Cardiac fibroblast (primary cell): ENCODE data around the gene TSEN2.
"Not testable (repeated sequence)": the region's sequence is repeated elsewhere in the genome, so short reads cannot be mapped to it uniquely, and the experiment has no call there.

Experiments used
- DNase-seq, 2 donors: peaks; one replicate each; pipeline versions ENCODE4 v3.0.0 to v3.0.0-alpha.2; 2010; ENCODE audit warnings: low read depth in 2 of 2
- H3K4me3 ChIP-seq, 2 donors: replicated peaks in 1 of 2; 1 replicate in 1 of 2; 2 replicates in 1 of 2; pipeline ENCODE4 v1.5.1; 2011; ENCODE audit warnings: low read depth in 2 of 2, low read length in 2 of 2, mild to moderate bottlenecking in 2 of 2, moderate library complexity in 1 of 2
- CTCF ChIP-seq: IDR thresholded peaks from one replicate; pipeline ENCODE4 v1.5.1; 2011; ENCODE audit warnings: low read depth, mild to moderate bottlenecking, low read length, inconsistent platforms

Gene TSEN2

GRCh38 chr3:12452361-12453330 lies 31.6 kb upstream of the TSEN2 start:
- no peak for TF ChIP-seq CTCF
- no peak for DNase-seq
- H3K4me3 ChIP-seq: no peak overlapping the region

- no peak overlapping the region for H3K4me3 ChIP-seq
- DNase-seq: peak in 1 of 2 donors; percentile 69
- TF ChIP-seq CTCF: no peak
Observed at GRCh38 chr3:12454076-12454815, 30.0 kb upstream of the TSEN2 start.

DNA sequence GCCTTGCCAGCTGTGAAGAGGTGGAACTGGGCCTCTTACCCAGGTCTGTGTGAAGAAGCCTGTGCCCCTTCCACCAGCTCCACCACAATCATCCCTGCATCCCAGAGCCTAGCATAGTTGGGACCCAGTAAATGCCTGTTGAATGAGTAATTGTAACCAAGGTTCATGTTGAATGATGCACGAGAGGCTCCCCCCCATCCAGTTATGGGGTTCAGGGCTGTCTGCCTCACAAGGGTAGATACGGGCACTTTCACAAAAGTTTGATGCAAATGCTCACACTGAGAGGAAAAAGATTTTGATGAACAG lies 29.5 kb upstream of the TSEN2 start:
- H3K4me3 ChIP-seq: no peak overlapping the region
- DNase-seq: peak in 1 of 2 donors; percentile 48
- TF ChIP-seq CTCF: no peak

- no peak for DNase-seq
- no peak for TF ChIP-seq CTCF
Observed at GRCh38 chr3:12455740-12456139, 28.5 kb upstream of the TSEN2 start.

GRCh38 chr3:12456441-12456840 lies 27.8 kb upstream of the TSEN2 start:
- TF ChIP-seq CTCF: no peak
- DNase-seq: no peak
- H3K4me3 ChIP-seq: no peak overlapping the region

More at GRCh38 chr3:12455740-12456139, 28.5 kb upstream of the TSEN2 start:
- H3K4me3 ChIP-seq: no peak overlapping the region

GRCh38 chr3:12457380-12457779 lies 26.9 kb upstream of the TSEN2 start:
- H3K4me3 ChIP-seq, DNase-seq: not testable (repeated sequence)

DNA sequence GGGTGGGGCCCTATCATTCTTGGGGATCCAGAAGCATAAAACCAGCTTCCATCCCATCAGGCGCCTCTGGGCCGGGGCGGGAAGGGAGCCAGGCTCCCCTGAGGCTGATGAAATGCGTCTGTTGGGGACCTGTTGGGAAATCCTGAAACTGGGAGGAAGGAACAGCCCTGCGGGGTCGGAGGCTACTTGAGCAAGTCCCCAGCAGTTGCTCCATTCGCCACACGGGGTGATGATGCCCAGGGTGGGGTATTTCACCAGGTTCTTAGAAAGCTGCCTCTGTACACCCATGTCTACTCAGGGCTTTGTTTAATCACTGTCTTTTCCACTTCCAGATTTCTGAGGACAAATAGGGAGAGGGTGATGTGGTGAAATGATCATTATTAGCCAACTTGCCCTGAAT lies 25.4 kb upstream of the TSEN2 start:
- DNase-seq: no peak

More for the DNA sequence above, 25.4 kb upstream of the TSEN2 start:
- no peak for TF ChIP-seq CTCF
- H3K4me3 ChIP-seq: no peak overlapping the region
